ENCODE measurements around the gene PKP1. TPM values are rescaled to one million over a fixed set of nuclear protein-coding genes. Genes with fewer than 3 reads are reported as not detected.

Gene PKP1
- total RNA-seq, 1 experiment from 2014 or later: 0.30 TPM

DNA sequence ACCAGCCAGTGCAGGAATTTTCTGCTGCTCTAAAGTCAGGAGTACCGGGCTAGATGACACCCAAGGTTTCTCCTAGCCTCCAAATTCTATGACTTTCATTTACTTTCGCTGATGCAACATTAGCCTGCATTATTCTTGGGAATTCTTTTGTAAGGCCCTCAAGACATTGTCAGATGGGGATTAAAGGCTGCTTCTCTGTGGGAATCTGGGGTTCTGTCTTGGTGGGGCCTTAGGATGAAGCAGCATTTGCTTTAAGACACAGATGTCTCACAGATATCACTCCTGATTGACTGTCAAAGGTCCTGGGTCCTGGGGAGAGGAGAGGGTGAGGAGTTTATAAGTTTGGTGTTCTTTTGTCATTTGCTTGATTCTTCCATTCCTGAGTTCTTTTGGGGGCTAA lies 11.6 kb downstream of the PKP1 start:
- no peaks in the 10 kb centered on the region for H3K27me3 Mint-ChIP-seq (ENCODE audit: insufficient read depth, unreplicated experiment)
- H3K27ac Mint-ChIP-seq (ENCODE audit: low read depth, unreplicated experiment): peak overlapping the region; percentile 75
- no peaks in the 10 kb centered on the region for H3K9me3 Mint-ChIP-seq (ENCODE audit: unreplicated experiment)
- no peak overlapping the region for H3K4me3 Mint-ChIP-seq (ENCODE audit: unreplicated experiment)
- no peaks in the 10 kb centered on the region for H3K36me3 Mint-ChIP-seq (ENCODE audit: insufficient read depth, unreplicated experiment)
- ChIA-PET POLR2A (interaction anchor here (1.1 to 46.7 kb wide), 8 partner anchors 5 to 174 kb away, joined by 3 to 3819 read pairs (median 15); partner anchors contain the start of genes PHLDA3 and PKP1), CTCF (interaction anchor here (0.6 to 26.0 kb wide), 7 partner anchors 14 to 64 kb away, joined by 3 to 474 read pairs (median 303); no protein-coding TSS in a partner anchor)
- no peak for DNase-seq (ENCODE audit: unreplicated experiment)
- TF ChIP-seq, protein P1, sequence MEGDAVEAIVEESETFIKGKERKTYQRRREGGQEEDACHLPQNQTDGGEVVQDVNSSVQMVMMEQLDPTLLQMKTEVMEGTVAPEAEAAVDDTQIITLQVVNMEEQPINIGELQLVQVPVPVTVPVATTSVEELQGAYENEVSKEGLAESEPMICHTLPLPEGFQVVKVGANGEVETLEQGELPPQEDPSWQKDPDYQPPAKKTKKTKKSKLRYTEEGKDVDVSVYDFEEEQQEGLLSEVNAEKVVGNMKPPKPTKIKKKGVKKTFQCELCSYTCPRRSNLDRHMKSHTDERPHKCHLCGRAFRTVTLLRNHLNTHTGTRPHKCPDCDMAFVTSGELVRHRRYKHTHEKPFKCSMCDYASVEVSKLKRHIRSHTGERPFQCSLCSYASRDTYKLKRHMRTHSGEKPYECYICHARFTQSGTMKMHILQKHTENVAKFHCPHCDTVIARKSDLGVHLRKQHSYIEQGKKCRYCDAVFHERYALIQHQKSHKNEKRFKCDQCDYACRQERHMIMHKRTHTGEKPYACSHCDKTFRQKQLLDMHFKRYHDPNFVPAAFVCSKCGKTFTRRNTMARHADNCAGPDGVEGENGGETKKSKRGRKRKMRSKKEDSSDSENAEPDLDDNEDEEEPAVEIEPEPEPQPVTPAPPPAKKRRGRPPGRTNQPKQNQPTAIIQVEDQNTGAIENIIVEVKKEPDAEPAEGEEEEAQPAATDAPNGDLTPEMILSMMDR (IDR thresholded peaks at IDR 0.05; ENCODE audit: unreplicated experiment): no peak
- peaks cover 49% of the 10 kb centered on the region for H3K4me1 Mint-ChIP-seq (ENCODE audit: insufficient read depth, unreplicated experiment)
- intact Hi-C loops (cut with micrococcal nuclease): no loop called here
- no TSS peak for BruUV-seq (replicated peaks)

DNA sequence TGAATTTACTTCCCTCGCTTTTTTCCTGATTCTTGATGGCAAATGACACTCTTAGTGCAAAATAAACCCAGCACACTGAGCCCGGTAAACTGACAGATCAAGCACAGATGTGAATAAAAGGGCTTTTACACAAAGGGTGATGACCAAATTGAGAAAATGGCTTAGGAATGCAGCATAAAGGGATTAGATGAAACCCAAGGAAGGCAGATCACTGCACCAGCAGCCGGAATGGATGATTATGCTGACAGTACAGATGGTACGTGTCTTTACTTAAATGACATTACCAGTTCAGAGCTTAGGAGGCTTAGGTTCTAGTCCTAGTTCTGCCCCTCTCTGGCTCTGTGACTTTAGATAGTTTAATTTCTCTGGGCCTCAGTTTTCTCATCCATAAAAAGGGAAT lies 12.0 kb downstream of the PKP1 start:
- Mint-ChIP-seq H3K27ac (ENCODE audit: low read depth, unreplicated experiment) (peak overlapping the region; percentile 75), H3K27me3 (ENCODE audit: insufficient read depth, unreplicated experiment) (no peaks in the 10 kb centered on the region), H3K36me3 (ENCODE audit: insufficient read depth, unreplicated experiment) (no peaks in the 10 kb centered on the region), H3K4me1 (ENCODE audit: insufficient read depth, unreplicated experiment) (peaks cover 49% of the 10 kb centered on the region), H3K4me3 (ENCODE audit: unreplicated experiment) (no peak overlapping the region), H3K9me3 (ENCODE audit: unreplicated experiment) (no peaks in the 10 kb centered on the region)
- no peak for DNase-seq (ENCODE audit: unreplicated experiment)
- ChIA-PET CTCF (interaction anchor here (0.6 to 26.0 kb wide), 8 partner anchors 15 to 63 kb away, joined by 3 to 474 read pairs (median 163); no protein-coding TSS in a partner anchor), POLR2A (interaction anchor here (0.7 to 46.7 kb wide), 17 partner anchors 4 to 473 kb away, joined by 3 to 3819 read pairs (median 5); partner anchors contain the start of genes PHLDA3 and PKP1)
- BruUV-seq (replicated peaks): TSS peak; percentile 62
- TF ChIP-seq, protein P1 (IDR thresholded peaks at IDR 0.05; ENCODE audit: unreplicated experiment): no peak
- intact Hi-C loops (cut with micrococcal nuclease): no loop called here

DNA sequence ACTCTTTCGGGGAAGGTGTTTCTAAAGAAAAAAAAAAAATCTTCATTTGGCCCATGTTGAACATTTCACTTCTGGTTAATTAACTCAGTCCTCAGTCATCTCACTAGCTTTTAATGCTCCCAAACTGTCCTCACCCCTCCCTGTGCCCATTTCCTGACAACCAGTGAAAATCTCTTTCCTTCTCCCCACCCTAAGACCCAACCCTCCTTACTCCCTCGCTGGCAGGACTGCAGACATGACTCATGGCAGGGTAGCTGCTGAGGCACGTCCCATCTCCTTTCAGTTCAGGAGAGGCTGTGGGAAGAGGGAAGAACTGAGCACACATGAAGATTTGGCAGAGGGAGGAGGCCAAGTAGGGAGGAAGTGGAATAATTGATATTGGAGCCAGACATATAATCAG lies 12.6 kb downstream of the PKP1 start:
- Mint-ChIP-seq H3K4me1 (ENCODE audit: insufficient read depth, unreplicated experiment) (peaks cover 50% of the 10 kb centered on the region), H3K27ac (ENCODE audit: low read depth, unreplicated experiment) (peak overlapping the region; percentile 75), H3K9me3 (ENCODE audit: unreplicated experiment) (no peaks in the 10 kb centered on the region), H3K27me3 (ENCODE audit: insufficient read depth, unreplicated experiment) (no peaks in the 10 kb centered on the region), H3K36me3 (ENCODE audit: insufficient read depth, unreplicated experiment) (no peaks in the 10 kb centered on the region), H3K4me3 (ENCODE audit: unreplicated experiment) (peak overlapping the region; percentile 42)
- TF ChIP-seq, protein P1 (IDR thresholded peaks at IDR 0.05; ENCODE audit: unreplicated experiment): no peak
- DNase-seq (ENCODE audit: unreplicated experiment): peak; percentile 100
- CTCF ChIA-PET: interaction anchor here (0.5 to 26.0 kb wide), 10 partner anchors 16 to 637 kb away, joined by 3 to 474 read pairs (median 18); no protein-coding TSS in a partner anchor
- BruUV-seq (replicated peaks): no TSS peak
- POLR2A ChIA-PET: interaction anchor here (0.6 to 46.7 kb wide), 22 partner anchors 4 to 472 kb away, joined by 3 to 3819 read pairs (median 4); partner anchors contain the start of genes PHLDA3 and PKP1
- intact Hi-C loops (cut with micrococcal nuclease): loop anchor here (1.0 kb wide), 3 partner anchors 21 to 50 kb away; no protein-coding TSS in a partner anchor

DNA sequence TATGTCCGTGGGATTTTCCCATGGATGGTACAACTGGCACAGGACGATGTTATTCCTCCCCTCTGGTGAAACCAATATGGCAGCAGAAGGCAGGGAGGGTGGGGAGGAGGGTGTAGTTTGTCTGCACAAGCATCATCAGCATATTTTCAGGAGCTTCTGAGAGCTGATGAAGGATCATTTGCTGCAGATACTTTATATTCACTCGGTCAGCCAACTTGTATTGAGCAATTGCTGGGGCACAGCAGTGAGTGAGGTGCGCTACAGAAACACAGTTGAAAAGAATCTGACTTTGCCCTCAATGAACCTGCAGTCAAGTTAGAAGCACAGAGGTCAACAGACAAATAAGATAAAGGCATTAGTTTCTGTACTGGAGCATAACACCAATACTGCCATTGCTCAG lies 13.0 kb downstream of the PKP1 start:
- intact Hi-C loops (cut with micrococcal nuclease): loop anchor here (1.0 kb wide), 3 partner anchors 21 to 50 kb away; no protein-coding TSS in a partner anchor
- peak overlapping the region; percentile 75 for H3K27ac Mint-ChIP-seq (ENCODE audit: low read depth, unreplicated experiment)
- peak; percentile 76 for DNase-seq (ENCODE audit: unreplicated experiment)
- TF ChIP-seq, protein P1 (IDR thresholded peaks at IDR 0.05; ENCODE audit: unreplicated experiment): no peak
- no peaks in the 10 kb centered on the region for H3K36me3 Mint-ChIP-seq (ENCODE audit: insufficient read depth, unreplicated experiment)
- ChIA-PET CTCF (interaction anchor here (0.5 to 26.0 kb wide), 10 partner anchors 16 to 638 kb away, joined by 3 to 474 read pairs (median 18); no protein-coding TSS in a partner anchor), POLR2A (interaction anchor here (0.6 to 46.7 kb wide), 21 partner anchors 3 to 472 kb away, joined by 3 to 3819 read pairs (median 4); partner anchors contain the start of genes PHLDA3 and PKP1)
- peak overlapping the region; percentile 42 for H3K4me3 Mint-ChIP-seq (ENCODE audit: unreplicated experiment)
- H3K4me1 Mint-ChIP-seq (ENCODE audit: insufficient read depth, unreplicated experiment): peaks cover 55% of the 10 kb centered on the region
- no peaks in the 10 kb centered on the region for H3K9me3 Mint-ChIP-seq (ENCODE audit: unreplicated experiment)
- no peaks in the 10 kb centered on the region for H3K27me3 Mint-ChIP-seq (ENCODE audit: insufficient read depth, unreplicated experiment)
- TSS peak; percentile 49 for BruUV-seq (replicated peaks)

Measured in MCF 10A (cell line).